Activated CD8-positive, alpha-beta T cell treated with anti-CD3 and anti-CD28 coated beads for 36 hours (primary cell): ENCODE results near the gene S1PR3. TPM values are rescaled to one million over a fixed set of nuclear protein-coding genes. Genes with fewer than 3 reads are reported as not detected.

Experiments used
- ATAC-seq: fragments of 200-7000 bp; cut with Tn5 transposase; one replicate; pipeline ENCODE4 v1.10.0; 2021; ENCODE audit warnings: mild to moderate bottlenecking, moderate library complexity
- CTCF ChIA-PET: fragments of 350-600 bp; sonication (Branson Sonifier 250); formaldehyde crosslinking; loops from one replicate; lab custom pipeline; 2021; ENCODE audit warnings: antibody characterized with exemption; lab: Charles Lee
- POLR2A ChIA-PET: fragments of 350-600 bp; sonication (Branson Sonifier 250); formaldehyde crosslinking; loops from one replicate; lab custom pipeline; 2021; ENCODE audit warnings: antibody characterized with exemption; lab: Charles Lee
- DNase-seq: peaks from one replicate; pipeline ENCODE4 v3.0.0-alpha.2; 2020
- H3K27ac Mint-ChIP-seq: one replicate; pipeline ENCODE4 v1.8.0; 2021; ENCODE audit warnings: mild to moderate bottlenecking, mixed read lengths
- H3K27me3 Mint-ChIP-seq: one replicate; pipeline ENCODE4 v1.8.0; 2021; ENCODE audit warnings: mixed read lengths
- H3K36me3 Mint-ChIP-seq: one replicate; pipeline ENCODE4 v1.8.0; 2021; ENCODE audit warnings: low read depth, mixed read lengths
- H3K4me1 Mint-ChIP-seq: one replicate; pipeline ENCODE4 v1.8.0; 2021; ENCODE audit warnings: low read depth, mixed read lengths
- H3K4me3 Mint-ChIP-seq: one replicate; pipeline ENCODE4 v1.8.0; 2021; ENCODE audit warnings: mild to moderate bottlenecking, moderate library complexity, mixed read lengths
- H3K9me3 Mint-ChIP-seq: one replicate; pipeline ENCODE4 v1.8.0; 2021; ENCODE audit warnings: mixed read lengths
- CTCF ChIP-seq: fragments of 200-600 bp; IDR thresholded peaks from one replicate; pipeline ENCODE4 v1.8.0; 2022; ENCODE audit warnings: antibody characterized with exemption, mild to moderate bottlenecking
- intact Hi-C: fragments of 100-400 bp; cut with micrococcal nuclease; formaldehyde crosslinking; loops from one replicate; pipeline ENCODE4 v1.10.0; 2022
- total RNA-seq, 2 experiments: library from RNA; stranded (reverse); gene quantifications; one replicate each; pipeline ENCODE4 v1.2.3, GENCODE V29; 2021

The S1PR3 gene
- total RNA-seq, 2 experiments from 2014 or later: 0.36 to 0.58 TPM

DNA sequence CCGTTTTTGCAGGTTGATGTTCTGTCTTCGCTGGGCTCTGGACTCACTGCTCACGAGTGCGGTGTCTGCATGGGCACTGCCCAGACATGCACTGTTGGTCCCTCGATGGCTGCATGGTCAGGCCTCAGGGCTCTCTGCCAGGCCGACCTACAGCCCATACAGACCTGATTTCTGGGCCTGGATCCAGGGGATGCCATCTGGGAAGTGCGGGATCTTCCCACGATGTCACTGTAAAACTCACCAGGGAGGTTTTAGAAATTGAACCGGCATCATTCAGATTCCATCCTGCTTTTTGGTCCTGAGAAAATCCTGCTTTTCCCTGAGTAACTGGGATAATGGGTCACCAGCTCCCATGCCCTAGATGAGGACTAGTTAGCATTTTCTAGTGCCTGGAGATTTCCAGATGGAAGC, 9.1 kb downstream of the S1PR3 start:
- H3K4me3 Mint-ChIP-seq: no peak overlapping the region

GRCh38 chr9:89000973-89001916, 10.0 kb downstream of the S1PR3 start:
- DNase-seq (peak; percentile 90), ATAC-seq (peak; percentile 80)
- Mint-ChIP-seq H3K27me3 (peaks cover 16% of the 10 kb centered on the region), H3K36me3 (no peaks in the 10 kb centered on the region), H3K4me1 (peaks cover 2% of the 10 kb centered on the region), H3K4me3 (no peak overlapping the region), H3K27ac (no peak overlapping the region), H3K9me3 (no peaks in the 10 kb centered on the region)
- ChIA-PET CTCF (interaction anchor here (0.6 to 1.9 kb wide), 11 partner anchors 10 to 477 kb away, joined by 3 to 10 read pairs (median 4); no protein-coding TSS in a partner anchor), POLR2A (no interaction called here)
- peak; percentile 66 for TF ChIP-seq CTCF
- intact Hi-C loops: loop anchor here (2.0 kb wide), 1 partner anchor 408 kb away; no protein-coding TSS in a partner anchor

More for the DNA sequence above, 9.1 kb downstream of the S1PR3 start:
- DNase-seq (no peak), ATAC-seq (no peak)
- Mint-ChIP-seq H3K27me3 (peaks cover 16% of the 10 kb centered on the region), H3K27ac (no peak overlapping the region), H3K4me1 (peaks cover 2% of the 10 kb centered on the region), H3K36me3 (no peaks in the 10 kb centered on the region), H3K9me3 (no peaks in the 10 kb centered on the region)
- ChIA-PET POLR2A (no interaction called here), CTCF (interaction anchor here (0.6 to 1.9 kb wide), 10 partner anchors 11 to 421 kb away, joined by 3 to 10 read pairs (median 4); no protein-coding TSS in a partner anchor)
- intact Hi-C loops: loop anchor here (2.0 kb wide), 1 partner anchor 408 kb away; no protein-coding TSS in a partner anchor
- no peak for TF ChIP-seq CTCF

GRCh38 chr9:89001917-89002540, 10.8 kb downstream of the S1PR3 start:
- peaks cover 2% of the 10 kb centered on the region for H3K4me1 Mint-ChIP-seq
- DNase-seq: no peak
- POLR2A ChIA-PET: no interaction called here
- H3K9me3 Mint-ChIP-seq: no peaks in the 10 kb centered on the region
- no peak overlapping the region for H3K27ac Mint-ChIP-seq
- ATAC-seq: no peak
- TF ChIP-seq CTCF: no peak
- no peaks in the 10 kb centered on the region for H3K36me3 Mint-ChIP-seq
- peaks cover 16% of the 10 kb centered on the region for H3K27me3 Mint-ChIP-seq
- H3K4me3 Mint-ChIP-seq: no peak overlapping the region
- intact Hi-C loops: loop anchor here (2.0 kb wide), 1 partner anchor 409 kb away; no protein-coding TSS in a partner anchor
- CTCF ChIA-PET: interaction anchor here (1.4 to 1.9 kb wide), 3 partner anchors 9 to 409 kb away, joined by 4 to 10 read pairs (median 5); no protein-coding TSS in a partner anchor

DNA sequence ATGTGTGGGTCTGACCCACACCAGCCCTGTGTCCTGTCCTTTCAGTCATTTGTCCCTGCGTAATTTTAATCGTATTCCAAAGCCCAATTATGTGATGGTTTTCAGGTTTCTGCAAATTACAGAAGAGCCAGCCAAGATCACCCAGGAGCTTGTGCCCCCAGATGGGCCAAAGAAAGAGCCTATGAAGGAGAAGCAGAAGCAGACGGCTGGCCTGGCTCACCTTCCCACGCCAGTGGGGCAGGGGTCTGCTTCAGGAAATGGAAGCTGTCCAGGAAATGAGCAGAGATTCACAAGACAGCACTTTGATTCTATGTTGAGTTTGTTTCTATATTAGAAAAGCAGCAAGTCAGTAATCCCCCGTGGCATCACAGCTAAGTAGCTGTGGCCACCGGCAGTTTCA, 11.7 kb downstream of the S1PR3 start:
- H3K4me3 Mint-ChIP-seq: no peak overlapping the region
- no peaks in the 10 kb centered on the region for H3K36me3 Mint-ChIP-seq
- no peak for TF ChIP-seq CTCF
- DNase-seq (no peak), ATAC-seq (no peak)
- peaks cover 2% of the 10 kb centered on the region for H3K4me1 Mint-ChIP-seq
- H3K27ac Mint-ChIP-seq: no peak overlapping the region
- peaks cover 16% of the 10 kb centered on the region for H3K27me3 Mint-ChIP-seq
- intact Hi-C loops: no loop called here
- POLR2A ChIA-PET: no interaction called here
- CTCF ChIA-PET: interaction anchor here (1.8 kb wide), 1 partner anchor 276 kb away, joined by 4 read pairs; no protein-coding TSS in a partner anchor
- no peaks in the 10 kb centered on the region for H3K9me3 Mint-ChIP-seq
